Measurements from ENCODE around the gene RNPEP.
A peak's percentile ranks its signal among the peaks of the same experiment; 100 is the strongest.
"Not testable (repeated sequence)": the region's sequence is repeated elsewhere in the genome, so short reads cannot be mapped to it uniquely, and the experiment has no call there.

The RNPEP gene

DNA sequence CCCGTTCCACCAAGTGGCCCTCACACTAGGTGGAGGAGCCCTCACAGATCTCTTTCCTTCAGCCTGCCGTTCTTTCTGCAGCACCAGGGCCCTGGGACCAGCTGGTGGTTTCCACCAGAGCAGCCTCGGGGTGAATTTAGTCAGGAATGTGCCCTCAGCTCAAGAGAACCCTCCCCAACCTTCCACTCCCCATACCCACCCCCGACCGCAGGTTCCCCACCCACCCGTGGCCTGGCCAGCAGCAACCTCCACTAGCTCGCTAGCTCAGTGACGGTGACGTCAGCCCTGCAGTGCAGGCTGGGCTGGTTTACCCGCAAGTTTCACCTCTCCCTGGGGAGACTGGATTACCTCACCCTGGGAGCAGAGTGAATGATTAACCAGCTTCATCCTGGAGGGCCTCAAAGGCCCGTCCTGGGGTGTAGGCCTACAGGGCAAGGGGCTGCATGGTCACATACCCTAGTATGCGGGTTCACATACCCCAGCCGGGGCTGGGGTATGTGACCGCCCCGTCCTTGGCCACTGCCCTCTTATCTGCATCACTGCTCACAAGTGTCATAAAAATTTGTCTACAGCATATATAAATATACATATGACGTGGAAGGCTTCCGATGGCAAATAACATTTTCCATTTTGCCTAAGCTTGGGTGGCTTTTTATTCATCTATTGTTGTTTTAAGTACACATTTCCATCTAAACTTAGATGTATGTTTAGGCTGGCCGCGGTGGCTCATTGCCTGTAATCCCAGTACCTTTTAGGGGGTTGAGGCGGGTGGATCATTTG is 52.4 kb downstream of the RNPEP start:
- DNase-seq (ENCODE audit: low read depth in 2 of 2): peak; percentile 87 to 89

DNA sequence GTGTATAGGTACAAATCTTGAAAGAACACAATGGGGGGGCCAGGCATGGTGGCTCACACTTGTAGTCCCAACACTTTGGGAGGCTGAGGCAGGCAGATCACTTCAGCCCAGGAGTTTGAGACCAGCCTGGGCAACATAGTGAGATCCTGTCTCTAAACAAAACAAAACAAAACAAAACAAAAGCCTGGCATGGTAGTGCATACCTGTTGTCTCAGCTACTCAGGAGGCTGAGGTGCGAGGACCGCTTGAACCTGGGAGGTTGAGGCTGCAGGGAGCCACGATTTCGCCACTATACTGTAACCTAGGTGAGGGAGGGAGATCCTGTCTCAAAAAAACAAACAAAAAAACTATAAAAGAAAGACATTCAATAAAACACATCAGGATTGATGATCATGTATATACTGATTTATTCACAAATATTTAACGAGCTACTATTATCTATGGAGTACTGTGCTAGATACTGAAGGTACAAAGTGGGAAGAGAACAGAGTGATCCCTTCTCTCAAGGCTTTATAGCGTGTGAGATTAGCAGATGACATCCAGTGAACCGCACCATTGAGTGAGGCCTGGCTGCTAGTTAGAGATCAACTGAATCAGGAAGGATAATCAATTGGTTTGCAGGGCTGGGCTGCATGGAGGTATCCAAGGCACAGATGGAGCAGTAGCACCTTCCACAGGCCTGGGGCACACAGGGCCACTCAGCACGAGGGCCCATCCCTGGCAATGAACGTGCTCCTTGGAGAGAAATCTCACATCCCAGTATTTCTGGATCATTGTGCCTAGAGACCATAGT is 54.3 kb downstream of the RNPEP start:
- DNase-seq (ENCODE audit: low read depth in 2 of 2): no peak

DNA sequence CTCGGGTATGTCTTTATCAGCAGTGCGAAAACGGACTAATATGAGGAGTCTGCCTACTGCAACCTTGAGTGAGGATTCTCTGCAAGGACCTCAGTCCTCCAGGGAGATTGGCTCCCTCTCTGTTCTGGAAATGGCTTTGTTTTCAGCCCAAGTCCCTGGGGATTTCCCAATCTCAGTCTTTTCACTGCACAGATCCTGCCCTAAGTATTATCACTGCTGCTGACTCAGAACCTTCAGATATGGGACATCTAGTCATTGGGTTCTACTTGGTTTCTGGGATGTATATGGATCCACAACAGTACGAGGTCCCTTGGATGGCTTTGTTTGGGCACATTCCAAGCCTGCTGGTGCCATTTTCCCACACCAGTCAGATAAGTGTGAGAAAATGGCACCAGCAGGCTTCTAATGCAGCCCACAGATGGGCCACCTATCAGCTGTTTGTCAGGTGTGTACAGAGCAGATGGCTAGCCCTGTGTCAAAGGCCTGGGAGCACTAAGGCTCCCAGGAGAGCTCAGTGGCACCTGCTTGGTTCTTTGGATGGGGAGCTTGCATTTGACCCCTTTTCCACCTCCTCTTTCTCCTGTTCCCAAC is 55.4 kb downstream of the RNPEP start:
- DNase-seq (ENCODE audit: low read depth in 2 of 2): no peak

DNA sequence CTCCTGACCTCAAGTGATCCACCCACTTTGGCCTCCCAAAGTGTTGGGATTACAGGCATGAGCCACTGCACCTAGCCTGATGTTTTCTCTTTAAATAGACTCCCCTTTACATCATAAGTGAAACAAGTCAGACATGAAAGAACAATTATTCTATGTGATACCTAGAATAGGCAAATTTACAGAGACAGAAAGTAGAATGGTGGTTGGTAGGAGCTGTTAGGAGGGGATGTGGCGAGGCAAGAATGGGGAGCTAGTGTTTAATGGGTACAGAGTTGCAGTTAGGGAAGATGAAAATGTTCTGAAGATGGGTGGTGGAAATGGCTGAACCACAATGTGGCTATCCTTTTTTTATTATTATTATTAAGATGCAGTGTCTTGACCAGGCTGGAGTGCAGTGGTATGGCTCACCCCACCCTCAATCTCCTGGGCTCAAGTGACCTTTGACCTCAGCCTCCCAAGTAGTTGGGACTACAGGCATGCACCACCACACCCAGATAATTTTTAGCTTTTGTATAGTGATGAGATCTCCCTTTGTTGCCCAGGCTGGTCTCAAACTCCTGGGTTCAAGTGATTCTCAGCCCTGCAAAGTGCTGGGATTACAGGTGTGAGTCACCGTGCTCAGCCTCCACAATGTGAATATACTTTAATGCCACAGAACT is 56.4 kb downstream of the RNPEP start:
- no peak for DNase-seq (ENCODE audit: low read depth in 2 of 2)

DNA sequence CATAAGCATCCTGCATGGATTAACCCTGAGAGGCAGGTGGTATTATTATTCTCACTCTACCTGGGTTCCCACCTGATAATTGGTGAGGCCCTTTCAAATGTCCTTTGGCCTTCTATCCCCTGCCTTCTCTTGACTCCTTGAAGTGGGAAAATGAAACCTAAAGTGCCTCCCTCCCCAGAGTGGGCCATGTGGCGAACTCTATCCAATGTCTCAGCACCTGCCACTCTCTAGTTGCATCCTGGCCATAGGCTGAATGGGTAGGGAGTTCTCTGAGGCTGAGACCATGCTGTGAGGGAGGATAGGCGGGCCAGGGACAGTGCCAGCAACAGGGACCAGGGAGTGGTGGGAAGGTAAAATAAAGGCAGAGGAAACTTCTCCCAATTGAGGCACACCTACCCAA is 63.3 kb downstream of the RNPEP start:
- DNase-seq (ENCODE audit: low read depth in 2 of 2): no peak

DNA sequence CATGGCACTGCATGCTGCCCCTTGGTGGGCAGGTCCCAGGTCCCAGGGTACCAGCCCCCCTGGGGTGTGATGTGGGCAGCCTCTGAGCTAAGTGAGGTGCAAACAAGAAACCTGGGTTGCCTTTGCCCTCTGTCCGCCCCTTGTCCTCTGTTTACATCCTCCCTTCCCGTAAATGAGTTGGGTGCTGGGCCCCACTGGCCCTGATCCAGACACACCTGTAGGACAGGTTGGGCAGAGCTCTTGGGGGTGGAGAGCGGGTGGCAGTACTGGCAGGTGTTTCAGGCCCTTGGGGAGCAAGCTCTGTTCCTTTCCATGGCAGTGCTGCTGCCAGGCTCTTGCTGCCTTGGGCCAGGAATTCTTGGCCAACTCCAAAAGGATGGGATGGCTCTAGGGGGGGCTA is 63.8 kb downstream of the RNPEP start:
- no peak for DNase-seq (ENCODE audit: low read depth in 2 of 2)

DNA sequence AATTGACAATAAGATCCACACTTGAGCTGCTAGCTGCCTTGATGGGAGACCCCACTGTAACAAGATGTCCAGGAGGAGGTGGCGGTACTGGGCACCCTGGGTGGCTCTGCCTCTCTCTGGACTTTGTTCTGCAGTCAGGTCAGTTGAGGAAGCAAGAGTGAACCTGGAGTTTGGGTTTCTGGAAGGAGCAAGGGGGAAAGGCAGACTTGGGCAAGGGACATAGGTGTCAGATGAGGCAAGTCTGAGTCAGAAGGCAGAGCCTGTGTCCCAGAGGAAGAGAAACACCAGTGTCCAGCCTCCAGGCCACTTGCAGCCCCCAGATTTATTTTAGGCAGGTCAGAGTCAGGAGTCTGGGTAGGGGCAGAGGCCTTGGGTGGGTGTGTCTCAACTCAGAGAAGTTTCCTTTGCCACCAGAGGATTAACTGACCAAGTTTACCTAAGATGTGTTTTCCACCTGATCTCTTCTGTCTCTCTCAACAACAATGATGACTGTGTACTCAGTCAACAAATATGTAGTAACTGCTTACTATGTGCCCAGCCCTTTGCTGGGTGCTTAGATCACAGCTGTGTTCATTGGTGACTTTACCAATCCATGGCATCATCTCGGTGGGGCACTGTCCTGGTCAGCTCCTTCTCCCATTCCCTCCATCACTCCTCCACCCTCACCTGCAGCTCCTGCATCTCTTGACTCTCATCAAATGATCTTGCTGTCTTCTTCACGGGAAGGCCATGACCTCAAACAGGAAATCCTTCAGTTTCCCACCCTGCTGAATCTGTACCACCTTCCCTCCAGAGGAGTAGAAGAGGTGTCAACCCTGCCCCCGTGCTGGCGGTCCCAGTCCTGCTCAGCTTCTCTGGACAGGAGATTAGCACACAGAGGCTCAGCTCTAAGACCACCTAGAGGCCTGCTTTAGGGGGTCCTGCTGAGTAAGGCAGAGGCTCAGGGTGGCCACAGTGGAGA is 64.6 kb downstream of the RNPEP start:
- no peak for DNase-seq (ENCODE audit: low read depth in 2 of 2)

DNA sequence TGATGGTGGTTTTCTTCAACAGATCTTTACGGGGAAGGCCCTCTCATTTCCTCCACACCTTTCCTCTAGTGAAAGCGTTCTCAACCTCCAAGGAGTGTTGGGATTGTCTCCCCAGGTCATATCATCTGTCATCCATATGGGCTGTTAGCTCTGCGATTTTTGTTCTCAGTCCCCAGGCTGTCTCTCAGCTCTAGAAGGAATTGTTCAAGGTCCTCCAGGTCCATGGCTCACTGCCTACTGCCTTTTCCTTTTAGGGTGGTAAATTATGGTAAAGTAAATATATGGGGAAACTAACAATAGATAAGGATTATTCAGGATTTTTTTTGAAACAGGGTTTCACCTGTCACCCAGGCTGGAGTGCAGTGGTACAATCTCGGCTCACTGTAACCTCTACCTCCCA is 65.5 kb downstream of the RNPEP start:
- DNase-seq (ENCODE audit: low read depth in 2 of 2): no peak

DNA sequence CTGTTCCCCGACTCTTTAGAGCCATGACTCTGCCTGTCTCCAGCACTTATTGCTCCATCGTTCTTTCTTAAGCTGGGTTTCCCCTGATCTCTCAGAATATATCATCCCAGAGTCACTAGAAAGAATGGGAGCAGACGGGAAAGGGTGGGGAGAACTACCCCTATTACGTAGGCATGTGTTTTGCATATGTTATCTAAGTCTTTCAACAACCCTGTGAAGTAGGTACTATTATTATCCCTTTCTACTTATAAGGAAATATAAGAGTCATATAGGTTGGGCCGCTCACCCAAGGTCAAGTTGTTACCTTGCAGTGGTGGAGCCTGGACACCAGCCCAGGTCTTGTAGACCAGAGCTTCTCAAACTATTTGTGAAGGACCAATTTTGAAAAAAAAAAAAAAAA is 66.7 kb downstream of the RNPEP start:
- DNase-seq (ENCODE audit: low read depth in 2 of 2): no peak

DNA sequence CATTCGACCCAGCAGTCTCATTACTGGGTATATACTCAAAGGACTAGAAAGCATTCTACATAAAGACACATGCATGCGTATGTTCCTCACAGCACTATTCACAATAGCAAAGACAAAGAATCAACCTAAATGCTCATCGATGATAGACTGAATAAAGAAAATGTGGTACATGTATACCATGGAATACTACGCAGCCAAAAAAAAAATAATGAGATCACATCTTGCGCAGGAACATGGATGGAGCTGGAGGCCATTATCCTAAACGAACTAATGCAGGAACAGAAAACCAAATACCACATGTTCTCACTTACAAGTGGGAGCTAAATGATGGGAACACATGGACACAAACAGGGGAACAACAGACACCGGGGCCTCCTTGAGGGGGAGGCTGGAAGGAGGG is 71.6 kb downstream of the RNPEP start:
- DNase-seq (ENCODE audit: low read depth in 2 of 2): no peak

DNA sequence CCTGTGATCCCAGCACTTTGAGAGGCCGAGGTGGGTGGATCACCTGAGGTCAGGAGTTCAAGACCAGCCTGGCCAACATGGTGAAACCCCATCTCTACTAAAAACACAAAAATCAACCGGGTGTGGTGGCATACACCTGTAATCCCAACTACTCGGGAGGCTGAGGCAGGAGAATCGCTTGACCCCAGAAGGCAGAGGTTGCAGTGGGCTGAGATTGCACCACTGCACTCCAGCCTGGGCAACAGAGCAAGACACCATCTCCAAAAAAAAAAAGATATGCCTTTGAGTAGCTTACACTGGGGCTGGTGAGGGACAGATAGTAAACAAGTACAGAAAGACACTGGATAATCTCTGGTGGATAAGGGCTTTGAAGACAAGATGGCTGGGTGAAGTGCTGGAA is 72.2 kb downstream of the RNPEP start:
- not testable (repeated sequence) for DNase-seq (ENCODE audit: low read depth in 2 of 2)
